ENCODE data around the gene B3GNT8.
"Not testable (repeated sequence)": the region's sequence is repeated elsewhere in the genome, so short reads cannot be mapped to it uniquely, and the experiment has no call there.

The B3GNT8 gene

GRCh38 chr19:41392775-41393174, 34.4 kb downstream of the B3GNT8 start:
- no peak for DNase-seq (ENCODE audit: low read depth in 2 of 2)

- no peak for DNase-seq (ENCODE audit: low read depth in 2 of 2)
These were observed 35.6 kb downstream of the B3GNT8 start for GRCh38 chr19:41391618-41392017.

GRCh38 chr19:41386442-41386841, 40.7 kb downstream of the B3GNT8 start:
- DNase-seq (ENCODE audit: low read depth in 2 of 2) = no peak

- no peak for DNase-seq (ENCODE audit: low read depth in 2 of 2)
These were observed 42.8 kb downstream of the B3GNT8 start for GRCh38 chr19:41384351-41384750.

DNA sequence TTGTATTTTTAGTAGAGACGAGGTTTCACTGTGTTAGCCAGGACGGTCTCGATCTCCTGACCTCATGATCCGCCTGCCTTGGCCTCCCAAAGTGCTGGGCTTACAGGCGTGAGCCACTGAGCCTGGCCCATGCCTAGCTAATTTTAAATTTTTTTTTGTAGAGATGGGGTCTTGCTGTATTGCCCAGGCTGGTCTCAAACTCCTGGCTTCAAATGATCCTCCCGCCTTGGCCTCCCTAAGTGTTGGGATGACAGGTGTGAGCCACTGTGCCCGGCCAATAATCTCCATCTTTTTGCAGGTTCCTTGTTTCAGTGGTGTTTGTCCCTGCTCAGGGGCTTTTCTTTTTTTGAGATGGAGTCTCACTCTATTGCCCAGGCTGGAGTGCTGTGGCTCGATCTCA, 45.6 kb downstream of the B3GNT8 start:
- not testable (repeated sequence) for DNase-seq (ENCODE audit: low read depth in 2 of 2)

- no peak for DNase-seq (ENCODE audit: low read depth in 2 of 2)
These were observed 49.0 kb downstream of the B3GNT8 start for GRCh38 chr19:41377977-41378709.

GRCh38 chr19:41376998-41377365, 50.2 kb downstream of the B3GNT8 start:
- no peak for DNase-seq (ENCODE audit: low read depth in 2 of 2)

GRCh38 chr19:41376241-41376997, 50.8 kb downstream of the B3GNT8 start, which contains the start of gene TMEM91:
TMEM91 (plus strand) TSS chr19:41376533; CDS start chr19:41378310, 1,777 bp downstream.
- no peak for DNase-seq (ENCODE audit: low read depth in 2 of 2)
